K562 (cell line): ENCODE data around the gene DNAL4.

ENCODE experiments used
- BHLHE40 ChIP-seq: IDR thresholded peaks from 2 replicates; pipeline ENCODE4 v1.6.1; 2011; ENCODE audit warnings: low read length, improper control_type of control experiment
- ETV5 ChIP-seq: sonication (generic); formaldehyde crosslinking; IDR thresholded peaks from 2 replicates; pipeline ENCODE4 v1.4.0; 2020; ENCODE audit warnings: low read depth, mild to moderate bottlenecking, missing genetic modification reagents
- ILK ChIP-seq: fragments of 450-650 bp; IDR thresholded peaks from 2 replicates; pipeline ENCODE4 v1.6.1; 2016; ENCODE audit warnings: missing genetic modification characterization, low read depth, mild to moderate bottlenecking, missing compliant biosample characterization, moderate library complexity, borderline replicate concordance
- NFRKB ChIP-seq: fragments of 450-650 bp; IDR thresholded peaks from 2 replicates; pipeline ENCODE4 v1.6.1; 2016; ENCODE audit warnings: low read depth
- RAD51 ChIP-seq: fragments of 450-650 bp; IDR thresholded peaks from 2 replicates; pipeline ENCODE4 v1.7.1; 2016; ENCODE audit warnings: low read depth, mild to moderate bottlenecking, borderline replicate concordance
- REST ChIP-seq, 2 experiments: fragments of 450-650 bp; formaldehyde crosslinking in 1 of 2; IDR thresholded peaks; 2 replicates each; pipeline versions ENCODE4 v1.4.0 to v1.6.1; 2014 to 2020; ENCODE audit warnings: mild to moderate bottlenecking in 2 of 2, borderline replicate concordance in 1 of 2, low read depth in 1 of 2
- STAG1 ChIP-seq: sonication (generic); formaldehyde crosslinking; IDR thresholded peaks from 2 replicates; pipeline ENCODE4 v1.5.0; 2020; ENCODE audit warnings: missing genetic modification reagents, borderline replicate concordance
- TFE3 ChIP-seq: fragments of 450-650 bp; formaldehyde crosslinking; IDR thresholded peaks from 2 replicates; pipeline ENCODE4 v1.4.0; 2020; ENCODE audit warnings: mild to moderate bottlenecking, mixed read lengths
- USF1 ChIP-seq: sonication (generic); formaldehyde crosslinking; IDR thresholded peaks from 2 replicates; pipeline ENCODE4 v1.9.0; 2022; ENCODE audit warnings: mild to moderate bottlenecking, missing genetic modification reagents

DNA sequence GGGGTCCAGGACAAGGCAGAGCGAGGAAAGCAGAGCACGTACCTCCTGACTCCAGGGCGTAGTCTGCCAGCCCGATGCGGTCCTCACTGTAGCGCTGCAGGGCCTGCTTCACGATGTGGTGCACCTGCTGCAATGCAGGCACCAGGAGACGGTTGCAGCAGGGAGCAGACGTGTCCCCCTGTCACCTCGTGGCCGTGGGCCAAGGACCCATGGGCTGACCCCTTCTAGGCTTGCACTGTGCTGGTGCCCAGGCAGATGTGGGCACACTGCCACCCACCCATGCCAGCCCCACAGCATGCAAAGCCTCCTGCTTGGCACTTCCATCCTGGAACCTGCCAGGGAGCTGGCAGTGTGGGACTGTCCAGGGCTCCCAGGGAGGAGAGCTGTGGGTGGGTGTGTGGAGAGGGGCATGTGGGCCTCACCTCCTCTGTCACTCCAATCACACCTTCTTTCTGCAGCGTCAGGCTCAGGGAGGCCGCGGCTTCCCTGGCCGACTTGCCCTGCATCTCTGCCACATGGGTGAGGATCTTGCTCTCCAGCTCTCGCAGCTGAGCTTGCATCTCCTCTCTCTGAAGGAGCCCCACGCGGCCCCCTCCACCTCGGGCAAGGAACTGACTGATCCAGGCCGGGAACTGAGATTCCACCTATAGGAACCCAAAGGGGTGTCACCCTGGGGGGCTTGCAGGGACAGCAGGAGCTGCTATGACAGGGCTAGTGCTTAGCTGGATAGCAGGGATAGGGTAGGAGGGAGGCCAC is 54.5 kb downstream of the DNAL4 start:
- TF ChIP-seq ETV5 (CRISPR knock-in tag) = no peak
- no peak for TF ChIP-seq ILK (tag)
- TF ChIP-seq USF1 = no peak
- TF ChIP-seq NFRKB = no peak
- no peak for TF ChIP-seq BHLHE40
- no peak for TF ChIP-seq RAD51
- TF ChIP-seq STAG1 (CRISPR knock-in tag) = no peak
- TF ChIP-seq REST (IDR thresholded peaks at IDR 0.05; ENCODE audit: borderline replicate concordance) = no peak
- no peak for TF ChIP-seq REST (CRISPR knock-in tag; IDR thresholded peaks at IDR 0.05; ENCODE audit: low read depth)
- no peak for TF ChIP-seq TFE3 (CRISPR knock-in tag)
